Ovary (tissue), 3 donors: ENCODE measurements around the gene GALNT17.

Source experiments
- POLR2A ChIP-seq: fragments of 450-650 bp; IDR thresholded peaks from one replicate; pipeline ENCODE4 v1.6.1; 2017; ENCODE audit warnings: antibody characterized with exemption, mild to moderate bottlenecking, moderate library complexity
- TF ChIP-seq, protein P1 (sequence below), 3 donors: fragments of 450-650 bp in 2 of 3; fragments of 200-600 bp in 1 of 3; IDR thresholded peaks; one replicate each; pipeline versions ENCODE4 v1.5.1 to v1.8.0; 2016 to 2022; ENCODE audit warnings: antibody characterized with exemption in 3 of 3, mild to moderate bottlenecking in 1 of 3
- donor health status: DM: no; HTN: no; CAD: no.

DNA sequence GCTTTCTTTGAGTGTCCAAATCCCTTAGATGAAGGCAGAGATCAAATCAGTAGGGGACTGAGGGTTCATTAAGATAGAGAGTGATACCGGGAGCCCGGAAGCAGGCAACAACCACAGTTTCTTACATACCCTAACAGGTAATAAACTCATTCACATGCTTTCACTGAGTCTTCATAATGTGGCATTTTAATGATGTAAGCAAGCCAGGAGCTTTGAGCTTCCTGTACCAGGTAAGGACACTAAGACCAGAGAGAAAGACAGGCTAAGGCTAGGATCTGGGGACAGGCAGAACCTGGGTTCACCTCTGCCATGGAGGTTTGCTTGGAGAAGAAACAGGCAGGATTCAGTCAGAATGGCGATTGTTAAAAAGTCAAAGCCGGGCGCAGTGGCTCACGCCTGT, 618.3 kb downstream of the GALNT17 start:
- TF ChIP-seq, protein P1, sequence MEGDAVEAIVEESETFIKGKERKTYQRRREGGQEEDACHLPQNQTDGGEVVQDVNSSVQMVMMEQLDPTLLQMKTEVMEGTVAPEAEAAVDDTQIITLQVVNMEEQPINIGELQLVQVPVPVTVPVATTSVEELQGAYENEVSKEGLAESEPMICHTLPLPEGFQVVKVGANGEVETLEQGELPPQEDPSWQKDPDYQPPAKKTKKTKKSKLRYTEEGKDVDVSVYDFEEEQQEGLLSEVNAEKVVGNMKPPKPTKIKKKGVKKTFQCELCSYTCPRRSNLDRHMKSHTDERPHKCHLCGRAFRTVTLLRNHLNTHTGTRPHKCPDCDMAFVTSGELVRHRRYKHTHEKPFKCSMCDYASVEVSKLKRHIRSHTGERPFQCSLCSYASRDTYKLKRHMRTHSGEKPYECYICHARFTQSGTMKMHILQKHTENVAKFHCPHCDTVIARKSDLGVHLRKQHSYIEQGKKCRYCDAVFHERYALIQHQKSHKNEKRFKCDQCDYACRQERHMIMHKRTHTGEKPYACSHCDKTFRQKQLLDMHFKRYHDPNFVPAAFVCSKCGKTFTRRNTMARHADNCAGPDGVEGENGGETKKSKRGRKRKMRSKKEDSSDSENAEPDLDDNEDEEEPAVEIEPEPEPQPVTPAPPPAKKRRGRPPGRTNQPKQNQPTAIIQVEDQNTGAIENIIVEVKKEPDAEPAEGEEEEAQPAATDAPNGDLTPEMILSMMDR (IDR thresholded peaks at IDR 0.05): no peak
- no peak for TF ChIP-seq POLR2A
